Endometrial microvascular endothelial cells (primary cell): ENCODE data around the gene SNX9. TPM values are rescaled to one million over a fixed set of nuclear protein-coding genes. Genes with fewer than 3 reads are reported as not detected.
"Not testable (repeated sequence)": the region's sequence is repeated elsewhere in the genome, so short reads cannot be mapped to it uniquely, and the experiment has no call there.

Experiments used
- in situ Hi-C: cut with HindIII; loops from 2 replicates; pipeline ENCODE4 v1.10.0; 2017; ENCODE audit warnings: low sequenced_read_pairs, low pct_unique_long_range_greater_than_20kb; ENCODE audit errors: inconsistent ontology term
- total RNA-seq: library from RNA; depleted of rRNA; stranded (reverse); fragments of >200 nt; gene quantifications from one replicate; pipeline ENCODE4 v1.2.3, GENCODE V29; 2015; ENCODE audit errors: inconsistent ontology term

Gene SNX9
- total RNA-seq, 1 donor from 2014 or later: 25.4 TPM

- in situ Hi-C loops: not testable (repeated sequence)
Observed at GRCh38 chr6:157900751-157901150, 77.7 kb downstream of the SNX9 start.

GRCh38 chr6:157904999-157905398, 82.0 kb downstream of the SNX9 start:
- in situ Hi-C loops: no loop called here

GRCh38 chr6:157905590-157906342, 82.7 kb downstream of the SNX9 start:
- in situ Hi-C loops: no loop called here

GRCh38 chr6:157906537-157907061, 83.6 kb downstream of the SNX9 start:
- in situ Hi-C loops: no loop called here

- in situ Hi-C loops: no loop called here
Observed at GRCh38 chr6:157907651-157908050, 84.6 kb downstream of the SNX9 start.

- in situ Hi-C loops: no loop called here
Observed at GRCh38 chr6:157908369-157909281, 85.6 kb downstream of the SNX9 start.

GRCh38 chr6:157909282-157909664, 86.2 kb downstream of the SNX9 start:
- in situ Hi-C loops: no loop called here

GRCh38 chr6:157911278-157911677, 88.2 kb downstream of the SNX9 start:
- in situ Hi-C loops: no loop called here

- in situ Hi-C loops: no loop called here
Observed at GRCh38 chr6:157911786-157912185, 88.7 kb downstream of the SNX9 start.

GRCh38 chr6:157912326-157912725, 89.3 kb downstream of the SNX9 start:
- in situ Hi-C loops: no loop called here

GRCh38 chr6:157921685-157922367, 98.8 kb downstream of the SNX9 start:
- in situ Hi-C loops: no loop called here

GRCh38 chr6:157925771-157926170, 102.7 kb downstream of the SNX9 start:
- in situ Hi-C loops: no loop called here

- in situ Hi-C loops: no loop called here
Observed at GRCh38 chr6:157927011-157927410, 104.0 kb downstream of the SNX9 start.

GRCh38 chr6:157928428-157928827, 105.4 kb downstream of the SNX9 start:
- in situ Hi-C loops: no loop called here

GRCh38 chr6:157929076-157929475, 106.0 kb downstream of the SNX9 start:
- in situ Hi-C loops: no loop called here

GRCh38 chr6:157929765-157930319, 106.8 kb downstream of the SNX9 start:
- in situ Hi-C loops: no loop called here

- in situ Hi-C loops: no loop called here
Observed at GRCh38 chr6:157935786-157936185, 112.7 kb downstream of the SNX9 start.

- in situ Hi-C loops: no loop called here
Observed at GRCh38 chr6:157937318-157937717, 114.3 kb downstream of the SNX9 start.

- in situ Hi-C loops: no loop called here
Observed at GRCh38 chr6:157937916-157938315, 114.9 kb downstream of the SNX9 start.
